ENCODE data around the gene CCDC160.

DNA sequence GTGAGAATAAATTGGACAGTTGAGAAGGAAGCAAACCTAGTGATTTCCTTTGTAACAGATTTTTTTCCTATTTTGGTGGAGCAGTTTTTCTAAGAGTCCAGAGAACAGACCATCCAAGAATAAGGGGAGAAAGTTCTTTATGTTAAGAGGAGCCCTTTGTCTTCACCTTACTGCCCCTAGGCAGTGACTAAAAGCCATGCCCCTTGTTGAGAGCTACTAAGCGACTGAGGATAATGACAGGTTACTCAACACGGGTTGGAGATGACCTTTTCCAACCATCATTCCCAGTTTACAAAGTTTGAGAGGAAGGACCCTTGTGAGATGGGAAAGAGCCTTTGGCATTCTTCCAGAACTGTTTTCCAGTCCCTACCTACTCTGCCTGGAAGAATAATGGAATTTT is 3.2 kb downstream of the CCDC160 start:
- TF ChIP-seq, protein P1, sequence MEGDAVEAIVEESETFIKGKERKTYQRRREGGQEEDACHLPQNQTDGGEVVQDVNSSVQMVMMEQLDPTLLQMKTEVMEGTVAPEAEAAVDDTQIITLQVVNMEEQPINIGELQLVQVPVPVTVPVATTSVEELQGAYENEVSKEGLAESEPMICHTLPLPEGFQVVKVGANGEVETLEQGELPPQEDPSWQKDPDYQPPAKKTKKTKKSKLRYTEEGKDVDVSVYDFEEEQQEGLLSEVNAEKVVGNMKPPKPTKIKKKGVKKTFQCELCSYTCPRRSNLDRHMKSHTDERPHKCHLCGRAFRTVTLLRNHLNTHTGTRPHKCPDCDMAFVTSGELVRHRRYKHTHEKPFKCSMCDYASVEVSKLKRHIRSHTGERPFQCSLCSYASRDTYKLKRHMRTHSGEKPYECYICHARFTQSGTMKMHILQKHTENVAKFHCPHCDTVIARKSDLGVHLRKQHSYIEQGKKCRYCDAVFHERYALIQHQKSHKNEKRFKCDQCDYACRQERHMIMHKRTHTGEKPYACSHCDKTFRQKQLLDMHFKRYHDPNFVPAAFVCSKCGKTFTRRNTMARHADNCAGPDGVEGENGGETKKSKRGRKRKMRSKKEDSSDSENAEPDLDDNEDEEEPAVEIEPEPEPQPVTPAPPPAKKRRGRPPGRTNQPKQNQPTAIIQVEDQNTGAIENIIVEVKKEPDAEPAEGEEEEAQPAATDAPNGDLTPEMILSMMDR (IDR thresholded peaks at IDR 0.05; ENCODE audit: poor library complexity, severe bottlenecking) = no peak
- no peak for TF ChIP-seq POLR2AphosphoS5 (IDR thresholded peaks at IDR 0.05)
- TF ChIP-seq, protein P2, sequence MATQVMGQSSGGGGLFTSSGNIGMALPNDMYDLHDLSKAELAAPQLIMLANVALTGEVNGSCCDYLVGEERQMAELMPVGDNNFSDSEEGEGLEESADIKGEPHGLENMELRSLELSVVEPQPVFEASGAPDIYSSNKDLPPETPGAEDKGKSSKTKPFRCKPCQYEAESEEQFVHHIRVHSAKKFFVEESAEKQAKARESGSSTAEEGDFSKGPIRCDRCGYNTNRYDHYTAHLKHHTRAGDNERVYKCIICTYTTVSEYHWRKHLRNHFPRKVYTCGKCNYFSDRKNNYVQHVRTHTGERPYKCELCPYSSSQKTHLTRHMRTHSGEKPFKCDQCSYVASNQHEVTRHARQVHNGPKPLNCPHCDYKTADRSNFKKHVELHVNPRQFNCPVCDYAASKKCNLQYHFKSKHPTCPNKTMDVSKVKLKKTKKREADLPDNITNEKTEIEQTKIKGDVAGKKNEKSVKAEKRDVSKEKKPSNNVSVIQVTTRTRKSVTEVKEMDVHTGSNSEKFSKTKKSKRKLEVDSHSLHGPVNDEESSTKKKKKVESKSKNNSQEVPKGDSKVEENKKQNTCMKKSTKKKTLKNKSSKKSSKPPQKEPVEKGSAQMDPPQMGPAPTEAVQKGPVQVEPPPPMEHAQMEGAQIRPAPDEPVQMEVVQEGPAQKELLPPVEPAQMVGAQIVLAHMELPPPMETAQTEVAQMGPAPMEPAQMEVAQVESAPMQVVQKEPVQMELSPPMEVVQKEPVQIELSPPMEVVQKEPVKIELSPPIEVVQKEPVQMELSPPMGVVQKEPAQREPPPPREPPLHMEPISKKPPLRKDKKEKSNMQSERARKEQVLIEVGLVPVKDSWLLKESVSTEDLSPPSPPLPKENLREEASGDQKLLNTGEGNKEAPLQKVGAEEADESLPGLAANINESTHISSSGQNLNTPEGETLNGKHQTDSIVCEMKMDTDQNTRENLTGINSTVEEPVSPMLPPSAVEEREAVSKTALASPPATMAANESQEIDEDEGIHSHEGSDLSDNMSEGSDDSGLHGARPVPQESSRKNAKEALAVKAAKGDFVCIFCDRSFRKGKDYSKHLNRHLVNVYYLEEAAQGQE (IDR thresholded peaks at IDR 0.05; ENCODE audit: borderline replicate concordance) = no peak

Data from neural cell (in vitro differentiated cells).